ENCODE data around the gene WDR55.
"Not testable (repeated sequence)": the region's sequence is repeated elsewhere in the genome, so short reads cannot be mapped to it uniquely, and the experiment has no call there.

The WDR55 gene, protein sequence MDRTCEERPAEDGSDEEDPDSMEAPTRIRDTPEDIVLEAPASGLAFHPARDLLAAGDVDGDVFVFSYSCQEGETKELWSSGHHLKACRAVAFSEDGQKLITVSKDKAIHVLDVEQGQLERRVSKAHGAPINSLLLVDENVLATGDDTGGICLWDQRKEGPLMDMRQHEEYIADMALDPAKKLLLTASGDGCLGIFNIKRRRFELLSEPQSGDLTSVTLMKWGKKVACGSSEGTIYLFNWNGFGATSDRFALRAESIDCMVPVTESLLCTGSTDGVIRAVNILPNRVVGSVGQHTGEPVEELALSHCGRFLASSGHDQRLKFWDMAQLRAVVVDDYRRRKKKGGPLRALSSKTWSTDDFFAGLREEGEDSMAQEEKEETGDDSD

DNA sequence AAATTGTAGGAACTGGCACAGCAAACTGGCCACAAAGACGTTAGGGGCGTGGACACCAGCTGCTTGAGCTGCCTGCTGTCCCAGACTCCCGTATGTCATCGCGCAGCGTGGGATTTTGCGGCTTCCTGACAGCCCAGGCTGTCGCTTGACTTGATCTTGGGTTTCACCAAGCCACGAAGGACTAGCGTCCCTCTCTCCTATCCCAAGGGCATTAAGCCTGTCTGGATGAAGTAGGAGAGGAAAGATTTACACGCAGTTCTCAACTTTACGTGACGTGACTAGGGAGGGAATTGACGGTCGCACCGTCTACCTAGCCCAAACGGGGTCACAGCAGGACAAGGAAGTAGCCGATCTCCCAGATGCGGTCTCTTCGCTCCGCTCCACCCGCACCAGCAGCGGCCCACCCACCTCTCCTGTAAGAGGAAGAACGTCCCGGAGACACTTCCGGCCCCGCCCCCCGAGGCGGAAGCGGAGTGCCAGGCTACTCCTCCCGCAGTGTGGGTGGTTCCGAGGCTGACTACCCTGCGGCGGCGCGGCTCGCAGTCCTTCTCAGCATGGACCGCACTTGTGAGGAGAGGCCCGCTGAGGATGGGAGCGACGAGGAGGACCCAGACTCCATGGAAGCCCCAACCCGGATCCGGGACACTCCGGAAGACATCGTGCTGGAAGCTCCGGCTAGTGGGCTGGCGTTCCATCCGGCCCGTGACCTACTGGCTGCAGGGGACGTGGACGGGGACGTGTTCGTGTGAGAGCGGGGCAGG lies at the start of gene WDR55:
Gene WDR55, plus strand, starts transcription at position 546 of the 761 bp plus-strand sequence. Its CDS starts 9 bp downstream, at position 555.
- TF ChIP-seq FOXP2 (optimal IDR thresholded peaks at IDR 0.05; ENCODE audit: control extremely low read depth, extremely low read length, insufficient read depth) = peak; percentile 68
- peak; percentile 95 for TF ChIP-seq POLR2AphosphoS5 (IDR thresholded peaks at IDR 0.05; ENCODE audit: borderline replicate concordance, low read depth, low read length)
- no peak for TF ChIP-seq EZH2 (IDR thresholded peaks at IDR 0.05)
- Histone ChIP-seq H3K27ac (peak within 1 kb of the TSS; percentile 85), H3K36me3 (ENCODE audit: insufficient read depth, low read length) (peaks cover 51% of the 10 kb centered on the region), H3K9me3 (ENCODE audit: low read depth, low read length) (no peaks in the 10 kb centered on the region), H3K4me3 (peak within 1 kb of the TSS; percentile 80), H3K9ac (ENCODE audit: insufficient read length) (peak within 1 kb of the TSS; percentile 86)
- DNase-seq (ENCODE audit: low read depth, low spot score) = peak; percentile 57

DNA sequence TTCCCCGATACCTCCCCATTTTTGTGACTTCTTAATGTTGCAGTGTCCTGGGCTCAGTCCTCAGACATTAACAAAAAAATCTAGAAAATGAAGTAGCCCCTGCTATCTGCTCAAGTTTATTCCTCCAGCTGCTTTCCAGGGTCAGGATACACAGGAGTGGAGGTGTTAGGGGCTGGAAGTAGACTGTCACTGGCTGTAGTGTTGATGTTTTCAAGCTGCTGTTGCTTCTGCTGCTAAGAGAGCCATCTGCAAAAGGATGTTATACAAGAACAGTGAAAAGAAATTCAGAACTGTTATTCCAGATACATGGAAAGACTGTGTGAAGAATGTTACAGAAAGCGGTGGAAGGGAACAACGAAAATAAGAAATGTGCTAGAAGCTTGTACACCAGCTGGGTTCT lies 42.4 kb upstream of the WDR55 start:
- H3K4me3 ChIP-seq = no peak overlapping the region
- H3K9me3 ChIP-seq (ENCODE audit: low read depth, low read length) = no peaks in the 10 kb centered on the region; the same call in 1 of the 2 replicates
- no peak for DNase-seq (ENCODE audit: low read depth, low spot score)
- H3K27ac ChIP-seq = no peak overlapping the region
- no peak overlapping the region for H3K9ac ChIP-seq (ENCODE audit: insufficient read length)
- TF ChIP-seq POLR2AphosphoS5 (IDR thresholded peaks at IDR 0.05; ENCODE audit: borderline replicate concordance, low read depth, low read length) = no peak
- TF ChIP-seq FOXP2 (optimal IDR thresholded peaks at IDR 0.05; ENCODE audit: control extremely low read depth, extremely low read length, insufficient read depth) = no peak
- TF ChIP-seq EZH2 (IDR thresholded peaks at IDR 0.05) = no peak
- no peaks in the 10 kb centered on the region for H3K36me3 ChIP-seq (ENCODE audit: insufficient read depth, low read length)

DNA sequence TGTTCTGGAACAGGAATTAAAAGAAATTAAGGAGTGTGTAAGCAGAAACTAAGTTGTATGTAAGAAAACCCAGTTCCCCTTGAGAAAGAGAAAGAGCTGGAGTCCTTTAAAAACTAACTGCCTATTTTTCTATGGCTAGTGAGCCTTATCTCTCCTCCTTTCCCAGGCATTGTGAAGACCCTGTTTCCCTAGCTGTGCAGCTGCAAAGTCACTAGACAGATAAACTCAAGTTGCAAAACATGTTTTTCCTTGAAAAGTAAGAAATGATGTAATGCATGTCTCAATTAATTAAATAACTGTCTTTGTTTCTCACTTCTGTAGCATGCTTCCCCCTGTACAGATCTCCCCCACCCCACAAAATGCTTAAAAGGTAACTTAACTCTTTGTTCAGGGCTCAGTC lies 41.6 kb upstream of the WDR55 start:
- not testable (repeated sequence) for H3K9me3 ChIP-seq (ENCODE audit: low read depth, low read length); H3K27ac ChIP-seq; H3K9ac ChIP-seq (ENCODE audit: insufficient read length); H3K36me3 ChIP-seq (ENCODE audit: insufficient read depth, low read length); DNase-seq (ENCODE audit: low read depth, low spot score); H3K4me3 ChIP-seq

DNA sequence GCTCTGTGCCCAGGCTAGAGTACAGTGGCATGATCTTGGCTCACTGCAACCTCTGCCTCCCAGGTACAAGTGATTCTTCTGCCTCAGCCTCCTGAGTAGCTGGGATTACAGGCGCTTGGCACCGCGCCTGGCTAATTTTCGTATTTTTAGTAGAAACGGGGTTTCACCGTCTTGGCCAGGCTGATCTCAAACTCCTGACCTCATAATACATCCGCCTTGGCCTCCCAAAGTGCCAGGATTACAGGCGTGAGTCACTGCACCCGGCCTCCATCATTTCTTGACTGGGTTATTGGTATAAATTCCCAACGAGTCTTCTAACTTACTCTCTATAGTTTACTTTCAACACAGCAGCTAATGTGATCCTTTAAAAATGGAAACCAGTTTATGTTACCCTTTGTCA lies 39.8 kb upstream of the WDR55 start:
- not testable (repeated sequence) for H3K27ac ChIP-seq; H3K36me3 ChIP-seq (ENCODE audit: insufficient read depth, low read length); DNase-seq (ENCODE audit: low read depth, low spot score); H3K9ac ChIP-seq (ENCODE audit: insufficient read length); H3K9me3 ChIP-seq (ENCODE audit: low read depth, low read length); H3K4me3 ChIP-seq

DNA sequence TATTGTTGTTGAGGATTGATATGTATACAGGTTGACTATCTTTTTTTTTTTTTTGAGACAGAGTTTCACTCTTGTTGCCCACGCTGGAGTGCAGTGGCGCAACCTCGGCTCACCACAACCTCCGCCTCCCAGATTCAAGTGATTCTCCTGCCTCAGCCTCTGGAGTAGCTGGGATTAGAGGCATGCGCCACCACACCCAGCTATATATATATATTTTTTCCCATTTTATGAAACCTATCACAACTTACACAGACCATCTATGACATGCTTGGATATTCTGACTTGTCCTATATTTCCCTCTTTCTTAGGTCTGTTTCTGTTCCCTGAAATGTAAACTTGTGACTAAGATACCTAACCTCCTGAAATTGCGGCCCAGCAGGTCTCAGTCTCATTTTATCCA lies 36.7 kb upstream of the WDR55 start:
- no peak overlapping the region for H3K27ac ChIP-seq
- no peaks in the 10 kb centered on the region for H3K36me3 ChIP-seq (ENCODE audit: insufficient read depth, low read length)
- H3K4me3 ChIP-seq = no peak overlapping the region
- H3K9ac ChIP-seq (ENCODE audit: insufficient read length) = no peak overlapping the region
- DNase-seq (ENCODE audit: low read depth, low spot score) = no peak
- no peak for TF ChIP-seq POLR2AphosphoS5 (IDR thresholded peaks at IDR 0.05; ENCODE audit: borderline replicate concordance, low read depth, low read length)
- TF ChIP-seq FOXP2 (optimal IDR thresholded peaks at IDR 0.05; ENCODE audit: control extremely low read depth, extremely low read length, insufficient read depth) = no peak
- no peak for TF ChIP-seq EZH2 (IDR thresholded peaks at IDR 0.05)
- H3K9me3 ChIP-seq (ENCODE audit: low read depth, low read length) = no peaks in the 10 kb centered on the region; the same call in 1 of the 2 replicates

DNA sequence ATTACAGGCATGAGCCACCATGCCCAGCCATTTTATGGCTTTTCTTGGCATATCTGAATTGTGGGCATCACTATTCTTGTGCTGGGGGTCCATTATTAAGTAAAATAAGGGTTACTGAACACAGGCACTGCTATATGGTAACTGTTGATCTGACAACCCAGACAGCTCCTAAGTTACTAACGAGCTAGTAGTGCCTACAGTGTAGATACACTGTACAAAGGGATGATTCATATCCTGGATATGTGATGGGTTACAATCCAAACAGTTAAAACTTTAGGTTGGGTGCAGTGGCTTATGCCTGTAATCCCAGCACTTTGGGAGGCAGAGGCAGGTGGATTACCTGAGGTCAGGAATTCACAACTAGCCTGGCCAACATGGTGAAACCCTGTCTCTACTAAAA lies 36.0 kb upstream of the WDR55 start:
- TF ChIP-seq FOXP2 (optimal IDR thresholded peaks at IDR 0.05; ENCODE audit: control extremely low read depth, extremely low read length, insufficient read depth) (no peak), EZH2 (IDR thresholded peaks at IDR 0.05) (no peak), POLR2AphosphoS5 (IDR thresholded peaks at IDR 0.05; ENCODE audit: borderline replicate concordance, low read depth, low read length) (no peak)
- Histone ChIP-seq H3K9me3 (ENCODE audit: low read depth, low read length) (no peaks in the 10 kb centered on the region; the same call in 1 of the 2 replicates), H3K4me3 (no peak overlapping the region)

DNA sequence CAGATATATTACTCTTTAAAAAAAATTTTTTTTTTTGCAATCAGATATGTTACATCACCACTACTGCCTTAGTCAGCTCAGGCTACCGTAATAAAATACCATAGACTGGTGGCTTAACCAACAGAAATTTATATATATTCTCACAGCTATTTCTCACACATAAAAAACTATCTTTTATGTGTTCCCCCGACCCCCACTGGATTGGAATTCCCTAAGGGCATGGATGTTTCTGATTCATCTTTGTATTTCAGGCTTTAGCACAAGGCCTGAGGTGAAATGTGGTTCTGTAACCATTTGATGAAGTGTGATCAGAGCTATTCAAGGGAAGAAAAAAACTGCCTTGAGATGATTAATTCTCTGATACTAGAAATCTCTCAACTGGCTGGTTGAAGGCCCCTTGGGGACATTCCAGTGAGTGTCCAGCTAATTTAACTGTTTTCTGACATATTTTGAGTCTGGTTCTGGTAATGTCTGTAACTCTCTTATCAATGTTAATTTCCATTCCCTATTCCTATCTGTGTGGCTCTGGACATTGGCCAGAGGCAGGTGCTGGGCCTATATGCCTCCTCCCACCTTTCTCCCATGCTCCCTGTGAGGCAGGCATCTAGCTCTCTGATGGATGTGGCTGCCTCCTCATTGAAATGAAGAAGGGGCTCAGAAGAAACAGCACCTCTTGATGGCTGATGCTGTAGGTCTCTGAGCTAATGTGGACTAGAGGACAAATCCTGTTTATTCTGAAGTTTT lies 34.2 kb upstream of the WDR55 start:
- no peak for TF ChIP-seq POLR2AphosphoS5 (IDR thresholded peaks at IDR 0.05; ENCODE audit: borderline replicate concordance, low read depth, low read length)
- no peak for TF ChIP-seq FOXP2 (optimal IDR thresholded peaks at IDR 0.05; ENCODE audit: control extremely low read depth, extremely low read length, insufficient read depth)
- TF ChIP-seq EZH2 (IDR thresholded peaks at IDR 0.05) = no peak
- DNase-seq (ENCODE audit: low read depth, low spot score) = no peak
- no peak overlapping the region for H3K4me3 ChIP-seq
- H3K27ac ChIP-seq = peak overlapping the region; percentile 36; the same call in 1 of the 2 replicates
- H3K36me3 ChIP-seq (ENCODE audit: insufficient read depth, low read length) = no peaks in the 10 kb centered on the region
- H3K9ac ChIP-seq (ENCODE audit: insufficient read length) = peak overlapping the region; percentile 45
- no peaks in the 10 kb centered on the region; the same call in 1 of the 2 replicates for H3K9me3 ChIP-seq (ENCODE audit: low read depth, low read length)

More for the DNA sequence above, 36.0 kb upstream of the WDR55 start:
- H3K27ac ChIP-seq = no peak overlapping the region
- no peak for DNase-seq (ENCODE audit: low read depth, low spot score)
- H3K36me3 ChIP-seq (ENCODE audit: insufficient read depth, low read length) = no peaks in the 10 kb centered on the region
- H3K9ac ChIP-seq (ENCODE audit: insufficient read length) = no peak overlapping the region

DNA sequence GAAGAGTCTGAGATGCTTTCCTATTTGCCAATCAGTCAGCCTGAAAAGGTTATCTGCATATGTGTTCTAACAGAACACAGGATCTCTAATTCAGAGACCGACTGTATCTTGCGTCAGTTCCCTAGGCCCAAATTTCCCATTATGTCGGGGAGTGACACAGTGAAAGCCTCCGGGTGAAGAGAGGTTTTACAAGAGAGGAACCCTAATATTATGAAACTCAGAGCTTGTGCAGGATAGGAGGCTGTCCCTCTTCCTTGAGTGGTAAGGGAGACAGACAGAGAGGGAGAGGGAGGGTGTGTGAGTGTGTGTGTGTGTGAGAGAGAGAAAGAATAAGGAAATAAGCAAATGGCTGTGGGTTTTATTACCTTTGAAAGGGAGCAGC lies 33.7 kb upstream of the WDR55 start:
- no peak for TF ChIP-seq POLR2AphosphoS5 (IDR thresholded peaks at IDR 0.05; ENCODE audit: borderline replicate concordance, low read depth, low read length)
- no peak for TF ChIP-seq EZH2 (IDR thresholded peaks at IDR 0.05)
- no peak for TF ChIP-seq FOXP2 (optimal IDR thresholded peaks at IDR 0.05; ENCODE audit: control extremely low read depth, extremely low read length, insufficient read depth)
- no peak overlapping the region for H3K9ac ChIP-seq (ENCODE audit: insufficient read length)
- H3K4me3 ChIP-seq = no peak overlapping the region
- H3K9me3 ChIP-seq (ENCODE audit: low read depth, low read length) = no peaks in the 10 kb centered on the region; the same call in 1 of the 2 replicates
- H3K27ac ChIP-seq = no peak overlapping the region
- no peaks in the 10 kb centered on the region for H3K36me3 ChIP-seq (ENCODE audit: insufficient read depth, low read length)
- no peak for DNase-seq (ENCODE audit: low read depth, low spot score)

All from SK-N-MC (cell line).